Putamen (tissue), 1 donor: Measurements from ENCODE around the gene GABARAPL2.

ENCODE experiments used
- DNase-seq: peaks from one replicate; pipeline ENCODE4 v3.0.0-alpha.2; 2016; ENCODE audit warnings: low spot score

The GABARAPL2 gene

GRCh38 chr16:75555213-75555706 is 10.9 kb upstream of the GABARAPL2 start:
- peak; percentile 86 for DNase-seq

- peak; percentile 95 for DNase-seq
These were observed 10.3 kb upstream of the GABARAPL2 start, which contains the start of gene TMEM231 for GRCh38 chr16:75555707-75556430. Gene TMEM231, minus strand, starts transcription at chr16:75556252. Its CDS starts 43 bp downstream, at chr16:75556209.

GRCh38 chr16:75556431-75556950 is 9.7 kb upstream of the GABARAPL2 start:
- DNase-seq: no peak

- no peak for DNase-seq
These were observed 7.3 kb upstream of the GABARAPL2 start for GRCh38 chr16:75558846-75559401.

- DNase-seq: no peak
These were observed 6.4 kb upstream of the GABARAPL2 start for GRCh38 chr16:75559564-75560372.

- DNase-seq: no peak
These were observed 539 bp upstream of the GABARAPL2 start for GRCh38 chr16:75565640-75566039.

- DNase-seq: no peak
These were observed 628 bp downstream of the GABARAPL2 start for GRCh38 chr16:75566758-75567255.

- no peak for DNase-seq
These were observed 1.7 kb downstream of the GABARAPL2 start for GRCh38 chr16:75567911-75568310.

- no peak for DNase-seq
These were observed 4.4 kb downstream of the GABARAPL2 start for GRCh38 chr16:75570396-75571065.

GRCh38 chr16:75572864-75573542 is 6.8 kb downstream of the GABARAPL2 start:
- DNase-seq: no peak

GRCh38 chr16:75573955-75574354 is 7.8 kb downstream of the GABARAPL2 start:
- no peak for DNase-seq

GRCh38 chr16:75575958-75576357 is 9.8 kb downstream of the GABARAPL2 start:
- peak; percentile 64 for DNase-seq

GRCh38 chr16:75576384-75576811 is 10.2 kb downstream of the GABARAPL2 start:
- DNase-seq: peak; percentile 84

GRCh38 chr16:75578212-75578611 is 12.0 kb downstream of the GABARAPL2 start:
- no peak for DNase-seq

GRCh38 chr16:75578725-75579124 is 12.5 kb downstream of the GABARAPL2 start:
- no peak for DNase-seq

- no peak for DNase-seq
These were observed 13.2 kb downstream of the GABARAPL2 start for GRCh38 chr16:75579281-75579834.

- no peak for DNase-seq
These were observed 17.9 kb downstream of the GABARAPL2 start for GRCh38 chr16:75584108-75584507.

- DNase-seq: no peak
These were observed 22.5 kb downstream of the GABARAPL2 start for GRCh38 chr16:75588716-75589115.

- DNase-seq: no peak
These were observed 23.1 kb downstream of the GABARAPL2 start for GRCh38 chr16:75589306-75589705.
